Uterus (tissue), 4 donors: ENCODE data around the gene BTN2A1. TPM values are rescaled to one million over a fixed set of nuclear protein-coding genes. Genes with fewer than 3 reads are reported as not detected.
A peak's percentile ranks its signal among the peaks of the same experiment; 100 is the strongest.
"Not testable (repeated sequence)": the region's sequence is repeated elsewhere in the genome, so short reads cannot be mapped to it uniquely, and the experiment has no call there.

Experiments used
- DNase-seq, 2 donors: peaks; one replicate each; pipeline ENCODE4 v3.0.0-alpha.2; 2019 to 2020
- H3K27ac ChIP-seq, 2 donors: fragments of 200-600 bp; sonication (generic); 1 replicate in 1 of 2; 2 replicates in 1 of 2; pipeline ENCODE4 v1.5.1; 2016 to 2018
- H3K27me3 ChIP-seq, 2 donors: fragments of 200-600 bp; sonication (generic); one replicate each; pipeline ENCODE4 v1.5.1; 2018 to 2019; ENCODE audit warnings: control low read depth in 1 of 2
- H3K36me3 ChIP-seq, 2 donors: fragments of 200-600 bp; sonication (generic); one replicate each; pipeline ENCODE4 v1.5.1; 2019; ENCODE audit warnings: control low read depth in 1 of 2
- H3K4me1 ChIP-seq, 2 donors: fragments of 200-600 bp; sonication (generic); one replicate each; pipeline ENCODE4 v1.5.1; 2018 to 2019; ENCODE audit warnings: control low read depth in 1 of 2
- H3K4me3 ChIP-seq, 2 donors: fragments of 200-600 bp; sonication (generic); 1 replicate in 1 of 2; 2 replicates in 1 of 2; pipeline ENCODE4 v1.5.1; 2018 to 2019; ENCODE audit warnings: mild to moderate bottlenecking in 1 of 2
- H3K9me3 ChIP-seq, 2 donors: fragments of 200-600 bp; sonication (generic); one replicate each; pipeline ENCODE4 v1.5.1; 2019; ENCODE audit warnings: control low read depth in 1 of 2
- POLR2A ChIP-seq, 2 donors: fragments of 450-650 bp; IDR thresholded peaks; one replicate each; pipeline ENCODE4 v1.6.1; 2016; ENCODE audit warnings: antibody characterized with exemption in 2 of 2, mild to moderate bottlenecking in 1 of 2, moderate library complexity in 1 of 2
- intact Hi-C: fragments of 100-400 bp; cut with DNase I; formaldehyde crosslinking; loops from one replicate; pipeline ENCODE4 v1.15.1; 2023; ENCODE audit warnings: low total_unique reads
- total RNA-seq, 4 donors: library from RNA; depleted of rRNA in 3 of 4; stranded (reverse); fragments of >200 nt in 3 of 4; gene quantifications; one replicate each; pipeline versions ENCODE4 v1.1.0 to v1.2.4, GENCODE V29; 2014 to 2023
- TF ChIP-seq, protein P1 (sequence below), 4 experiments: fragments of 200-600 bp in 2 of 4; fragments of 450-650 bp in 2 of 4; sonication (generic) in 2 of 4; IDR thresholded peaks; one replicate each; pipeline ENCODE4 v1.5.1; 2016 to 2019; ENCODE audit warnings: antibody characterized with exemption in 4 of 4, mild to moderate bottlenecking in 2 of 4, moderate library complexity in 1 of 4
- donor health status: DM: yes; HTN: yes; CAD: no.

BTN2A1 gene
- total RNA-seq, 4 donors from 2014 or later: 12.6 to 54.8 (median 26.1) TPM

DNA sequence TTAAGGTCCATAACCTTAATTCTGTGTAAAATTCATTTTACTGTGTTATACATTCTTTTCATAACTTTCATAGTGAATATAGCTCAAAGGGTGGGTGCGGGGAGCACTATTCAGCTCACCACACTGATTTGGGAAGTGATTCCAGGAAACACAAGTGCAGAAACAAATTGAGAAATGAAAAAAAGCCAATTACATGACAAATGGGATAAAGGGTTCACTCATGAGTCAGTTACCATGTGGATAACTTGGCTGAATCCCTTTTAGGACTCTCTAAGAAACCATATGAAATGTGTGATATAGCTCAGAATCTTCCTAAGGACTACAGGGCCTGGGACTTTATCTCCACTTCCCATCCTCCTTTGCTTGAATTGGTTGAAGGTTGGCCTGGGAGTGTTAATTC, 3.1 kb upstream of the BTN2A1 start:
- intact Hi-C loops: no loop called here
- Histone ChIP-seq H3K9me3 (no peaks in the 10 kb centered on the region), H3K27ac (no peak overlapping the region), H3K27me3 (no peaks in the 10 kb centered on the region), H3K4me3 (no peak overlapping the region), H3K36me3 (no peaks in the 10 kb centered on the region), H3K4me1 (peaks cover 0 to 5% of the 10 kb centered on the region in 2 donors)
- no peak for DNase-seq
- TF ChIP-seq POLR2A (IDR thresholded peaks at IDR 0.05): no peak
- TF ChIP-seq, protein P1, sequence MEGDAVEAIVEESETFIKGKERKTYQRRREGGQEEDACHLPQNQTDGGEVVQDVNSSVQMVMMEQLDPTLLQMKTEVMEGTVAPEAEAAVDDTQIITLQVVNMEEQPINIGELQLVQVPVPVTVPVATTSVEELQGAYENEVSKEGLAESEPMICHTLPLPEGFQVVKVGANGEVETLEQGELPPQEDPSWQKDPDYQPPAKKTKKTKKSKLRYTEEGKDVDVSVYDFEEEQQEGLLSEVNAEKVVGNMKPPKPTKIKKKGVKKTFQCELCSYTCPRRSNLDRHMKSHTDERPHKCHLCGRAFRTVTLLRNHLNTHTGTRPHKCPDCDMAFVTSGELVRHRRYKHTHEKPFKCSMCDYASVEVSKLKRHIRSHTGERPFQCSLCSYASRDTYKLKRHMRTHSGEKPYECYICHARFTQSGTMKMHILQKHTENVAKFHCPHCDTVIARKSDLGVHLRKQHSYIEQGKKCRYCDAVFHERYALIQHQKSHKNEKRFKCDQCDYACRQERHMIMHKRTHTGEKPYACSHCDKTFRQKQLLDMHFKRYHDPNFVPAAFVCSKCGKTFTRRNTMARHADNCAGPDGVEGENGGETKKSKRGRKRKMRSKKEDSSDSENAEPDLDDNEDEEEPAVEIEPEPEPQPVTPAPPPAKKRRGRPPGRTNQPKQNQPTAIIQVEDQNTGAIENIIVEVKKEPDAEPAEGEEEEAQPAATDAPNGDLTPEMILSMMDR (IDR thresholded peaks at IDR 0.05): no peak

DNA sequence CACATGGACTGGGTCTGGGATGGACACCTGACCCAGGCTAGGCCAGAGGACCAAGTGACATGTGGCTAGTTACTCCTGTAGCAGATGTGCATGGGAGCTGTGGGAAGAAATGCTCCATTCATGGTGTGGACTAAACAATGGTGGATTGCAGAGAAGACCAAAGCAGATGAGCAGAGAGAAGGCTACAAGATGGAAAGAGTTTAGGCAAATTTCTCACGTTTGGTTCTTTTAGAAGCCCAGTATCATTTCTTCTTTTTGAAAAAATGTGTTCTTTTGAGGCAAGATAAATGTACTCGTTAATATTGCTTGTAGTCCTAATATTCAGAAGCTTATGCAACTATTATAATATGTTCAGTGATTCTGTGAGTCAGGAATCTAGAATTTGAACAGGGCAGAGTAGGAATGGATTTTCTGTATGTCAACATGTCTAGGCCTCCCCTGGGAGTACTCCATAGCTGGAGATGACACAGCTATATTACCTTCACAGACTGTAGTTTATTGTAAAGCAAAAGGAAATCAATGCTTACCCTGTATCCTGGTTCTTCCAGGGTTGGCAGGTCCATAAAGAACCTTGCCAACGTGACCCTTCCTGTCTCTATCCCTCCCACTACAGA, 2.3 kb upstream of the BTN2A1 start:
- intact Hi-C loops: no loop called here
- TF ChIP-seq, protein P1 (IDR thresholded peaks at IDR 0.05): no peak
- no peak for TF ChIP-seq POLR2A (IDR thresholded peaks at IDR 0.05)
- Histone ChIP-seq H3K9me3 (no peaks in the 10 kb centered on the region), H3K36me3 (no peaks in the 10 kb centered on the region), H3K4me3 (no peak overlapping the region), H3K27me3 (no peaks in the 10 kb centered on the region), H3K27ac (no peak overlapping the region), H3K4me1 (peaks cover 6 to 12% of the 10 kb centered on the region in 2 donors)
- no peak for DNase-seq

DNA sequence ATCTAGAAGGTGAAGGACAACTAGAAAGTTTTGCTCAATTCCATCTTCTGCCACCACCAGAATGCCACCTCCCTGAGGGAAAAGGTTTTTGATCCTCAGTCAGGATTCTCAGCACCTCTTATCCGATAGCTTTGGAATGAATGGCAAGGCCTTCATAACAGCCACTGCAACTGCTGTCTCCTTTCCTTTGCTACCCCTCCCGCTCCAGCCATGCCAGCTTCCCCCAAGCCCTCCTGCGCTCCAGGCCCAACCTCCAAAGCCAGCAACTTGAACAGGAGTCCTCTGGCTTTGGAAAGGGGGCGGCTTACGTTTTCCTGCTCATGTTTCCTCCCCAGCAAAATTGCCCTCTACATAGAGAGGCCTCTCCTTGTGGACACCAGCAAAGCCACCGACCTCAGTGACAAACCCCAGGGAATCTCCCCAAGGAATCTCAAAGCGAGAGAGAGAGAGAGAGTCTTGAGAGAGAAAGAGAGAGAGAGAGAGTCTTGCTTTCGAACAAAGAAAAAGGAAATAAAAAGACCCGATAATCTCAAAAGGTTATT, 420 bp upstream of the BTN2A1 start:
- H3K27me3 ChIP-seq: no peaks in the 10 kb centered on the region
- peak; percentile 40 to 44 for DNase-seq
- peak overlapping the region; percentile 90 to 93 for H3K27ac ChIP-seq
- H3K4me3 ChIP-seq: peak overlapping the region; percentile 60 to 91
- intact Hi-C loops: no loop called here
- no peak for TF ChIP-seq POLR2A (IDR thresholded peaks at IDR 0.05)
- TF ChIP-seq, protein P1 (IDR thresholded peaks at IDR 0.05): no peak
- no peaks in the 10 kb centered on the region for H3K9me3 ChIP-seq
- no peaks in the 10 kb centered on the region for H3K36me3 ChIP-seq
- peaks cover 12% of the 10 kb centered on the region in 2 donors for H3K4me1 ChIP-seq

DNA sequence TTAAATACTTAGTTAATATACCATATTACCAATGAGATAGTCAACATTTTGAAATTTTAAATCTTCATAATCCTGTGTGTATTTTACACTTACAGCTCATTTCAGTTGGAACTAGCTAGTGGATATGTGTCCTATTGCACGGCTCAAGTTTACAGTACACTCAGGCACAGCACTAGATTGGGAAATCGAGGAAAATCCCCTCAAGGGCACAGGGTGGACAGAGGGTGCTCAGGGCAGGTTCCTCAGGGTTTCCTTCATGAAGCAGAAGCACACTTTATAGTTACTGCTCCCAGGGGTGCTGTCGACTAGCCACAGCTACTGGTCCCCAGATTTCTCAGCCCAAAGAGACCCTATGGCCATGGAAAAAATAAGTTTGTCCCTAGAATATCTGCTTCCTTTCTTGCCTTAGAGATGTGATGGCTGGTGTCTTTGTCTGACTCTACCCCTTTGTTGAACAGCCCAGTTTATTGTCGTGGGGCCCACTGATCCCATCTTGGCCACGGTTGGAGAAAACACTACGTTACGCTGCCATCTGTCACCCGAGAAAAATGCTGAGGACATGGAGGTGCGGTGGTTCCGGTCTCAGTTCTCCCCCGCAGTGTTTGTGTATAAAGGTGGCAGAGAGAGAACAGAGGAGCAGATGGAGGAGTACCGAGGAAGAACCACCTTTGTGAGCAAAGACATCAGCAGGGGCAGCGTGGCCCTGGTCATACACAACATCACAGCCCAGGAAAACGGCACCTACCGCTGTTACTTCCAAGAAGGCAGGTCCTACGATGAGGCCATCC, 1.5 kb downstream of the BTN2A1 start:
- TF ChIP-seq, protein P1 (IDR thresholded peaks at IDR 0.05): no peak
- TF ChIP-seq POLR2A (IDR thresholded peaks at IDR 0.05): no peak
- DNase-seq: no peak
- H3K27ac ChIP-seq: no peak overlapping the region
- intact Hi-C loops: no loop called here
- H3K4me3 ChIP-seq: peak overlapping the region; percentile 60 to 91
- H3K27me3 ChIP-seq: no peaks in the 10 kb centered on the region
- H3K36me3 ChIP-seq: no peaks in the 10 kb centered on the region
- no peaks in the 10 kb centered on the region for H3K9me3 ChIP-seq
- H3K4me1 ChIP-seq: peaks cover 12% of the 10 kb centered on the region in 2 donors

DNA sequence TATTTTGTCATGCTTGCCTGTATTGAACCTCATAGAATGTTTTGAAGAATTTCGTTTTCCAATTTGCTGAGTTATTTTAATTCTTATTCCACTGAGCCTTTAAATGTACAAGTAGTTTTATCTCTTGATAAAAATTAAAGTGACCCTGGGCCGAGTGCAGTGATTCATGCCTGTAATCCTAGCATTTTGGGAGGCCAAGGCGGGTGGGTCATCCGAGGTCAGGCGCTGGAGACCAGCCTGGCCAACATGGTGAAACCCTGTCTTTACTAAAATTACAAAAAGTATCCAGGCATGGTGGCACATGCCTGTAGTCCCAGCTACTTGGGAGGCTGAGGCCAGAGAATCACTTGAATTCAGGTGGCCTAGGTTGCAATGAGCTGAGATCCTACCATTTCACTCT, 3.6 kb downstream of the BTN2A1 start:
- not testable (repeated sequence) for H3K36me3 ChIP-seq, DNase-seq, H3K9me3 ChIP-seq, H3K4me3 ChIP-seq, H3K27me3 ChIP-seq, H3K27ac ChIP-seq
- intact Hi-C loops: loop anchor here (10.0 kb wide), 1 partner anchor 53 kb away; no protein-coding TSS in a partner anchor
- H3K4me1 ChIP-seq: peaks cover 12% of the 10 kb centered on the region in 2 donors
